ENCODE results near the gene NDUFB7.

NDUFB7 gene

DNA sequence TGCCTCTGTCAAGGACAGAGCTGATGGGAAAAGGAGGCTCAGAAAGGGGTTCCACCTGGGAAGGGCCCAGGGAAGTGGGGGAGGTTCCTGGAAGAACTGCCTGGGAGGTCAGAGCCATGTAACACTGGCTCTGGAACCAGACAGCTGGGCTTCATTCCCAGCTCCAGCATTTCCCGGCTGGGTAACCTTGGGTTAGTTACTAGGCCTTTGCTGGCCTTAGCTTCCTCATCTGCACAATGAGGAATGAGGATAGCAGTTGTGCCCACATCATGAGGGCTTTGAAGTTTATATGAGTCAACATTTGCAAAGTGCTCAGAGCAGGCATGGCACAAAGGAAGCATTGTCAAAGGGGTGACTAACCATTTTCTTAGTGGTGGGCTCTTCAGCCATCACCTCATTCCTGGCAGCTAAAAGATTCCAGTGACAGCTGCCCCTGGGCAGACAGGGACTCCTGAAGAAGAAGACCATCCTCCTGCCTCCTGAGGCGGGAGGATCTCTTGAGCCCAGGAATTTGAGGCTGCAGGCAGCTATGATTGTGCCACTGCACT is 51.9 kb downstream of the NDUFB7 start:
- ATAC-seq = peak; percentile 4 to 14

GRCh38 chr19:14519245-14519859 is 52.5 kb downstream of the NDUFB7 start:
- no peak for ATAC-seq

DNA sequence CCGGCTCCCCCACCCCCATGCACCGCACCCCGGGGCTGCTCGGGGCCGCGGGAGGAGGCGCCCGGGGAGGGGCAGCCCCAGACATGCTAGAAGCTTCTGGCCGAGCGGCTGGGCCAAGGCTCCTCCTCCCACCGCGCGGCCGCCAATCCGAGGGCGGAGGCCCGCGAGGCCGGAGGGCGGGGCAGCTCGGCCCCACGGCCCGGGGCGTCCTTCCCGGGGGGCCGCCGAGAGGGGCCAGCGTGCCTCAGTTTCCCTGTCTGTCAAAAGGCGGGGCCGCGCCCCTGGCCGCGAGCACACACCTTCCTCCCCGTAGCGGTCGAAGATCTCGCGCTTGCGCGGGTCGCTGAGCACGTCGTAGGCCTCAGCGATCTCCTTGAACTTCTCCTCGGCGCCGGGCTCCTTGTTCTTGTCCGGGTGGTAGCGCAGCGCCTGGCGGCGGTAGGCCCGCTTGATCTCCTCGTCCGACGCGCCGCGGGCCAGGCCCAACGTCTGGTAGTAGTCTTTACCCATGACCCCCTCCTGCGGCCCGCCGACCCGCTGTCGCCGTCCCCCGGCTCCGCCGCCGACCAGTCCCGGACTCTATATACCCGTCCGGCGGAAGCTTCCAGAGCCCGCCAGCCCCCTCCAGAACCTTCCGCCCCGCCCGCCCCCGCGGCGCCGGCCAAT is 53.9 kb downstream of the NDUFB7 start, which contains the start of gene DNAJB1:
TSS of gene DNAJB1 (minus strand) at position 558 of the 666 bp plus-strand sequence. CDS start at position 510, 48 bp downstream.
- ATAC-seq = peak; percentile 60 to 65

DNA sequence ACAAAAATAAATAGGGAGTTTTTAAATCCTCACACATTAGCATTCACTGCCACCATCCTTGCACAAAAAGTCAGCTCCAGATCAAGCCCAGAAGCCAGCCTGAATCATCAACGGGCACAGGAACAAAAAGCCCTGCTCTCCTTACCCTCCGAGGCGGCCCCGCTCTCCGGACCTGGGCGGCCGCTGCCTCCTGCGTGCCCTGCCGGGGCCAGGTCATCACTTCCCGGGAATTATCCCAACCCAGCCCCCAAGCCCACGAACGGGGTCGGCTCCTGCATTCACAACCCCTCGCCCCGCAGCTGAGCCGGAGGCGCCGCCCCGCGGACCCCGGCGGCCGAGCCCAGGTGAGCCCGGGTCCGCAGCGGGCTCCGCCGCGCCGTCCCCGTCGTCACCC is 54.4 kb downstream of the NDUFB7 start:
- no peak for ATAC-seq

DNA sequence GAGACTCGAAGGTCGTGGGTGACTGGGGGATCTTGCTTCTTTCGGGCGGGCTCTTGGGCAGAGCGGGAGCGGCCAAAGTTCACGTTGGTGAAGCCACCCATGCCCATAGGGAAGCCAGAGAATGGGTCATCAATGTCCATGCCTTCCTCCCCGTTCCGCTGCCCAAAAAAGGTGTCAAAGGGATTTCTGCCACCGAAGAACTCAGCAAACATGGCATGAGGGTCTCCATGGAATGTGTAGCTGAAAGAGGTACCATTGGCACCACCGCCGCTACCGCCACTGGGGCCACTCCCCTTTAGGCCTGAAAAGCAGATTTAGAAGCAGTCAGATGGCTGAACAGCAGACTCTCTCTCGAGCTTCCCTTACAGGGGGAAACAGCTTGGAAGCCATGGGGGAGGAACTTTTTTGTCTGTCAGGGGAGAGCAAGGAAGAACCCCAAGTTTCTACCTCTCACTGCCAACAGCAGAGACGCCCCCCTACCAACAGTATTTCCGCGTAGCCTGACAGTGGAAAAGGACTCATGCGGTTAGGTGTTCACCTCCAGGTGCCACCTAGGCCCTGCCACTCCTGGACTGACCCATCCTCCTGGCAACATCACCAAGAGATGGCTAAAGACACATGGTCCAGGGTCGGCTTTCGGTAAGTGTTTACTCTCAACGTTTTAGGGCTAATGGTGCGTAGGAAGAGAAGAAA is 55.0 kb downstream of the NDUFB7 start:
- ATAC-seq = no peak
